ENCODE results near the gene HSPA9. TPM values are rescaled to one million over a fixed set of nuclear protein-coding genes. Genes with fewer than 3 reads are reported as not detected.
A peak's percentile ranks its signal among the peaks of the same experiment; 100 is the strongest.

Gene HSPA9
- total and polyA plus RNA-seq, 9 of the 15 experiments (the other 6 are each of a cell fraction or from before 2014, with no cell fraction given) = 195 to 583 (median 514) TPM

- 0 out of 2 replicates have a peak, but pooled peaks have one; percentile 22 for TF ChIP-seq POLR2H (tag; IDR thresholded peaks at IDR 0.05; ENCODE audit: low read depth)
- TF ChIP-seq NCOR1 (IDR thresholded peaks at IDR 0.05) = peak; percentile 72
- TF ChIP-seq YY1 (IDR thresholded peaks at IDR 0.05; ENCODE audit: borderline replicate concordance in 1 of 3, control insufficient read depth in 1 of 3, extremely low read depth in 1 of 3, insufficient read depth in 3 of 3, insufficient read length in 1 of 3, insufficient replicate concordance in 2 of 3, low read depth in 1 of 3, low read length in 2 of 3) = no peak
- TF ChIP-seq, protein P1, sequence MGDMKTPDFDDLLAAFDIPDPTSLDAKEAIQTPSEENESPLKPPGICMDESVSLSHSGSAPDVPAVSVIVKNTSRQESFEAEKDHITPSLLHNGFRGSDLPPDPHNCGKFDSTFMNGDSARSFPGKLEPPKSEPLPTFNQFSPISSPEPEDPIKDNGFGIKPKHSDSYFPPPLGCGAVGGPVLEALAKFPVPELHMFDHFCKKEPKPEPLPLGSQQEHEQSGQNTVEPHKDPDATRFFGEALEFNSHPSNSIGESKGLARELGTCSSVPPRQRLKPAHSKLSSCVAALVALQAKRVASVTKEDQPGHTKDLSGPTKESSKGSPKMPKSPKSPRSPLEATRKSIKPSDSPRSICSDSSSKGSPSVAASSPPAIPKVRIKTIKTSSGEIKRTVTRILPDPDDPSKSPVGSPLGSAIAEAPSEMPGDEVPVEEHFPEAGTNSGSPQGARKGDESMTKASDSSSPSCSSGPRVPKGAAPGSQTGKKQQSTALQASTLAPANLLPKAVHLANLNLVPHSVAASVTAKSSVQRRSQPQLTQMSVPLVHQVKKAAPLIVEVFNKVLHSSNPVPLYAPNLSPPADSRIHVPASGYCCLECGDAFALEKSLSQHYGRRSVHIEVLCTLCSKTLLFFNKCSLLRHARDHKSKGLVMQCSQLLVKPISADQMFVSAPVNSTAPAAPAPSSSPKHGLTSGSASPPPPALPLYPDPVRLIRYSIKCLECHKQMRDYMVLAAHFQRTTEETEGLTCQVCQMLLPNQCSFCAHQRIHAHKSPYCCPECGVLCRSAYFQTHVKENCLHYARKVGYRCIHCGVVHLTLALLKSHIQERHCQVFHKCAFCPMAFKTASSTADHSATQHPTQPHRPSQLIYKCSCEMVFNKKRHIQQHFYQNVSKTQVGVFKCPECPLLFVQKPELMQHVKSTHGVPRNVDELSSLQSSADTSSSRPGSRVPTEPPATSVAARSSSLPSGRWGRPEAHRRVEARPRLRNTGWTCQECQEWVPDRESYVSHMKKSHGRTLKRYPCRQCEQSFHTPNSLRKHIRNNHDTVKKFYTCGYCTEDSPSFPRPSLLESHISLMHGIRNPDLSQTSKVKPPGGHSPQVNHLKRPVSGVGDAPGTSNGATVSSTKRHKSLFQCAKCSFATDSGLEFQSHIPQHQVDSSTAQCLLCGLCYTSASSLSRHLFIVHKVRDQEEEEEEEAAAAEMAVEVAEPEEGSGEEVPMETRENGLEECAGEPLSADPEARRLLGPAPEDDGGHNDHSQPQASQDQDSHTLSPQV (IDR thresholded peaks at IDR 0.05) = peak; percentile 58; the same call in 1 of the 2 replicates
- peak; percentile 58 for TF ChIP-seq SOX6 (IDR thresholded peaks at IDR 0.05)
Measured at GRCh38 chr5:138538943-138539627, 36.1 kb downstream of the HSPA9 start (continued).

Measured in K562 (cell line).